Kidney (tissue), 14 donors: ENCODE measurements around the gene STAB1. TPM values are rescaled to one million over a fixed set of nuclear protein-coding genes. Genes with fewer than 3 reads are reported as not detected.

Experiments used
- DNase-seq, 5 donors: peaks; one replicate each; pipeline ENCODE4 v3.0.0-alpha.2; 2013 to 2020
- FAIRE-seq: peaks from 2 replicates; lab custom pipeline; 2012; peaks lifted over from hg19 to GRCh38; lab: Jason Lieb, UNC
- H3K27ac ChIP-seq, 2 donors: one replicate each; pipeline ENCODE4 v1.7.0; 2013; ENCODE audit warnings: low read depth in 2 of 2, low read length in 2 of 2, inconsistent platforms in 1 of 2
- H3K27me3 ChIP-seq: one replicate; pipeline ENCODE4 v1.7.1; 2013; ENCODE audit warnings: low read length, inconsistent platforms; ENCODE audit not compliant: control insufficient read depth, insufficient read depth
- H3K36me3 ChIP-seq, 3 donors: one replicate each; pipeline versions ENCODE4 v1.7.0 to v1.7.1; 2013; ENCODE audit warnings: low read length in 3 of 3, control low read depth in 1 of 3, inconsistent platforms in 1 of 3; ENCODE audit not compliant: insufficient read depth in 3 of 3, control insufficient read depth in 2 of 3
- H3K4me1 ChIP-seq, 3 donors: one replicate each; pipeline versions ENCODE4 v1.7.0 to v1.7.1; 2013; ENCODE audit warnings: low read length in 3 of 3, inconsistent platforms in 1 of 3, low read depth in 1 of 3; ENCODE audit not compliant: control insufficient read depth in 2 of 3, insufficient read depth in 2 of 3
- H3K4me3 ChIP-seq, 3 donors: one replicate each; pipeline versions ENCODE4 v1.7.0 to v1.8.1; 2013; ENCODE audit warnings: low read length in 3 of 3, control low read depth in 1 of 3, inconsistent platforms in 1 of 3
- H3K9ac ChIP-seq, 3 donors: one replicate each; pipeline versions ENCODE4 v1.7.0 to v1.7.1; 2013; ENCODE audit warnings: low read length in 3 of 3, control low read depth in 1 of 3, inconsistent platforms in 1 of 3
- H3K9me3 ChIP-seq, 3 donors: one replicate each; pipeline versions ENCODE4 v1.7.0 to v1.7.1; 2013; ENCODE audit warnings: low read length in 3 of 3, control low read depth in 1 of 3, inconsistent platforms in 1 of 3; ENCODE audit not compliant: control insufficient read depth in 2 of 3, insufficient read depth in 1 of 3
- intact Hi-C: fragments of 100-400 bp; cut with DNase I; formaldehyde crosslinking; loops from one replicate; pipeline ENCODE4 v1.11.1; 2022
- polyA plus RNA-seq: library from polyadenylated mRNA; stranded (reverse); fragments of 350-450 nt; fragmentation: Illumina TruSeq; extraction: RNeasy Lipid Tissue Mini Kit (QIAGEN cat#74804); gene quantifications from one replicate; pipeline ENCODE4 v1.2.3, GENCODE V29; 2014; ENCODE audit warnings: low read depth, low replicate concordance; ENCODE audit not compliant: insufficient read depth
- total RNA-seq: library from RNA; stranded (reverse); fragmentation: NEBNext Ultra II Directional; extraction: Animal tissue kit (Norgen Biotek cat#: 25700); gene quantifications from one replicate; pipeline ENCODE4 v1.2.1, GENCODE V29; 2021
- TF ChIP-seq, protein P1 (sequence below): IDR thresholded peaks from 3 replicates; pipeline ENCODE4 v1.5.1; 2012; ENCODE audit warnings: mild to moderate bottlenecking, moderate library complexity, borderline replicate concordance; ENCODE audit not compliant: insufficient read depth; ENCODE audit errors: extremely low read depth
- donor health status: control.
- donor health status: control.
- donor health status: control.
- donor health status: control.
- donor health status: control.
- donor health status: DM: yes; HTN: yes; CAD: no.
- donor health status: Normal renal cell carcinoma (clear cell type).

Gene STAB1
- total and polyA plus RNA-seq, 2 donors from 2014 or later, result 98.4 to 379 TPM

DNA sequence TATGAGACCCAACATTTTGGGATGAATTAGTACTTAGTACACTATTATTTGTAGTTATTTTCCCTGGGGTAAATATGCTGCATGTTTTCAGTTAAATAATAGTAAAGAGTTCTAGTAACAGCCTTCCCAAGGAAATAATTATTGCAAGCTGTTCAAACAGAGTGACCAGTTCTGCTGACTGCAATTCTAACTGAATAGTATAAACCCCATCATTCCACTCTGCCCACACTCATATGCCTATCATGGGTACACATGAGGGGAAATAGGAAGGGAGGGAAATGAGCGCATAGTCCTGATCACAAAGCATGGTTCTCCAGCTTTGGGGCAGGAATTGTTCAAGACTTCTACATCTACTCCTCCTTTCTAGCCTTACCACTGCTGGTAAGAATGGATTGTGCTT, 59.9 kb downstream of the STAB1 start:
- TF ChIP-seq, protein P1, sequence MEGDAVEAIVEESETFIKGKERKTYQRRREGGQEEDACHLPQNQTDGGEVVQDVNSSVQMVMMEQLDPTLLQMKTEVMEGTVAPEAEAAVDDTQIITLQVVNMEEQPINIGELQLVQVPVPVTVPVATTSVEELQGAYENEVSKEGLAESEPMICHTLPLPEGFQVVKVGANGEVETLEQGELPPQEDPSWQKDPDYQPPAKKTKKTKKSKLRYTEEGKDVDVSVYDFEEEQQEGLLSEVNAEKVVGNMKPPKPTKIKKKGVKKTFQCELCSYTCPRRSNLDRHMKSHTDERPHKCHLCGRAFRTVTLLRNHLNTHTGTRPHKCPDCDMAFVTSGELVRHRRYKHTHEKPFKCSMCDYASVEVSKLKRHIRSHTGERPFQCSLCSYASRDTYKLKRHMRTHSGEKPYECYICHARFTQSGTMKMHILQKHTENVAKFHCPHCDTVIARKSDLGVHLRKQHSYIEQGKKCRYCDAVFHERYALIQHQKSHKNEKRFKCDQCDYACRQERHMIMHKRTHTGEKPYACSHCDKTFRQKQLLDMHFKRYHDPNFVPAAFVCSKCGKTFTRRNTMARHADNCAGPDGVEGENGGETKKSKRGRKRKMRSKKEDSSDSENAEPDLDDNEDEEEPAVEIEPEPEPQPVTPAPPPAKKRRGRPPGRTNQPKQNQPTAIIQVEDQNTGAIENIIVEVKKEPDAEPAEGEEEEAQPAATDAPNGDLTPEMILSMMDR, result no peak
- Histone ChIP-seq H3K27me3 (no peaks in the 10 kb centered on the region), H3K36me3 (peaks cover 10 to 54% (median 24%) of the 10 kb centered on the region in 3 donors), H3K4me3 (no peak overlapping the region), H3K4me1 (peaks cover 0 to 2% (median 0%) of the 10 kb centered on the region in 3 donors), H3K9ac (no peak overlapping the region), H3K27ac (no peak overlapping the region), H3K9me3 (no peaks in the 10 kb centered on the region)
- FAIRE-seq, result no peak
- intact Hi-C loops, result no loop called here
- DNase-seq, result no peak

DNA sequence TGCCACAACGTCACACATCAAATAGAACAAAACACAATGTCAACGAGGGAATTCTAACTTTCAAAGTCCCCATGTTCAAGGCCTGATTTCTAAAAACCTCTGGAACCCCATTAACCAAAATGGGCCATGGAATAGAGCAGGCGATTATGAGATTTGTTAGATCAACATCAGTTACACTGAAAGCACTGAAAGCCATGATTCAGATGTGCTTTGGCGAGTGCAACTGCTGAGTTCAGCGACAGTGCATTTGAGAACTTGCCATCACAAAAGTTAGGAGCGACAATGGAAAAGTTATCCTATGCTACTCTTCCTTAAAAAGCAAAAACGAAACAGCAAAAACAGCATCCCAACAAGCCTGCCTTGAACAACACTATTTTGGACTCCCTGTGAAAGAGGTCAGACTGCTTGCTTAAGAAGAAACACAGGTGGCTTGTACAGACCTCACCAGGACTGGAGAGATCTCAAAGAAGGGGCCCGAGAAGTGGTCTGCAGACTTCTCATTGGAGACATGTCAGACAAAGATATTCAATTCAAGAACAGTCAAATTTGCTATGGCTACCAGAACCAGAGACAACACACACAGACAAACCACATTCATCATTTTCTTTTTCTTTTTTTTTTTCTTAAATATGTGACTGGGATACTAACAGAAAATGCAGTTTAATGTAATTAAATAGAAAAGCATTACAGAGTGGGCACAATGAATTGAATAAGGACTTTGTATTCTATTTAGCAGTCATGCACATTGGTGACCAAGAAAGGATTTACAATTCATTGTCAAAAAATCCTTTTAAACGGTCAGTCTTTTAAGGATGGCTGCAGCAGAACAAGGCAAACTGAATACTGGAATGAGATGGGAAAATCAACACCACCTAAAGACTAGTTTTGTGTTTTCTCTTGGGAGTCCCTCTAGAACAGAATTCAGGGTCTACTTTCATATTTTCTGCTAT, 62.1 kb downstream of the STAB1 start:
- no peaks in the 10 kb centered on the region for H3K27me3 ChIP-seq
- peaks cover 14 to 50% (median 18%) of the 10 kb centered on the region in 3 donors for H3K36me3 ChIP-seq
- TF ChIP-seq, protein P1, result no peak
- no peak overlapping the region for H3K9ac ChIP-seq
- H3K9me3 ChIP-seq, result no peaks in the 10 kb centered on the region
- no peak overlapping the region for H3K4me3 ChIP-seq
- H3K4me1 ChIP-seq, result peaks cover 0 to 2% (median 0%) of the 10 kb centered on the region in 3 donors
- DNase-seq, result no peak
- intact Hi-C loops, result no loop called here
- no peak overlapping the region for H3K27ac ChIP-seq
- no peak for FAIRE-seq

DNA sequence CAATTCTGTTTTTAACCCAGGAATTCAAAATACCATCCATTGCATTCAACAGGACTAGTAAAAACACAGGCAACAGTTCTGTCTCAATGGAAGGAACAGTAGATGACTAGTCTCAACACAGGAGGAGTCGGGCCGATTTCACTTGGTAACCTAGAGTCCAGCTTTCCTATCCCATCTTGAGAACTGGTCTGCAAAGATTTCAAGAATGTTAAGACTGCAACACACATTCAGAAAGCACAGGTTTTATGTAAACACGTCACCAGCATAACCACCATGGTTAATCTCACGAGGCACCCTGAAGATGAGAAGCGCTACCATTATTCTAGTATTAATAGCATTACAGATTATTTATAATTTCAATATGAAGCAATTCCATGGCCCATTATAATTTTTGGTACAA, 63.3 kb downstream of the STAB1 start:
- Histone ChIP-seq H3K4me3 (no peak overlapping the region), H3K4me1 (peaks cover 0 to 2% (median 0%) of the 10 kb centered on the region in 3 donors), H3K27me3 (no peaks in the 10 kb centered on the region), H3K36me3 (peaks cover 12 to 48% (median 14%) of the 10 kb centered on the region in 3 donors), H3K27ac (no peak overlapping the region), H3K9me3 (no peaks in the 10 kb centered on the region), H3K9ac (no peak overlapping the region)
- DNase-seq (no peak), FAIRE-seq (no peak)
- TF ChIP-seq, protein P1, result no peak
- intact Hi-C loops, result no loop called here
